Mammary epithelial cell (primary cell): ENCODE measurements around the gene LDOC1.

Experiments
- EZH2 ChIP-seq: IDR thresholded peaks from 2 replicates; pipeline ENCODE4 v1.6.1; 2012; ENCODE audit warnings: low read length, inconsistent platforms, borderline replicate concordance
- TF ChIP-seq, protein P1 (sequence below), 2 donors: IDR thresholded peaks in 1 of 2; conservative IDR thresholded peaks in 1 of 2; 2 replicates each; pipeline ENCODE4 v1.5.1; 2011 to 2012; ENCODE audit warnings: inconsistent platforms in 2 of 2, low read length in 2 of 2, mild to moderate bottlenecking in 2 of 2, control low read depth in 1 of 2, low read depth in 1 of 2; ENCODE audit not compliant: insufficient read depth in 1 of 2; ENCODE audit errors: extremely low read depth in 1 of 2

DNA sequence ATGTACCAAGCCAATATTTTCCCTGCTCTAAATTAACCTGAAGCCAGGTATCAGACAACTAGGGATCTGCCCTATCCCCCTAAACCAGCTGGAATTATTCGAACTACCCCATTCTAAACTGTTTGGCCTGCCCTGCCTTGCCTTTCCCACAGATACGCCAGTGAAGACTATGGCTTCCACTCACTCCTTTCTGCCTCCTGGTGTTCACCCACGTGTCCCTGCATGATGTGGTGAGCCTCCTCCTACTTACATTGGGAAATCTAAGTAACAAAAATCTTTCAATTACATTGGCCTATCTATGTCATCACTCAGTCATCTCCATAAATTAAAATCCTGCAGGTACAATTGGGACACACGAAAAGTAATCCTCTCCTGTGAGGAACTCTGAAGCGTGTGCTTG, 6.1 kb upstream of the LDOC1 start:
- TF ChIP-seq, protein P1, sequence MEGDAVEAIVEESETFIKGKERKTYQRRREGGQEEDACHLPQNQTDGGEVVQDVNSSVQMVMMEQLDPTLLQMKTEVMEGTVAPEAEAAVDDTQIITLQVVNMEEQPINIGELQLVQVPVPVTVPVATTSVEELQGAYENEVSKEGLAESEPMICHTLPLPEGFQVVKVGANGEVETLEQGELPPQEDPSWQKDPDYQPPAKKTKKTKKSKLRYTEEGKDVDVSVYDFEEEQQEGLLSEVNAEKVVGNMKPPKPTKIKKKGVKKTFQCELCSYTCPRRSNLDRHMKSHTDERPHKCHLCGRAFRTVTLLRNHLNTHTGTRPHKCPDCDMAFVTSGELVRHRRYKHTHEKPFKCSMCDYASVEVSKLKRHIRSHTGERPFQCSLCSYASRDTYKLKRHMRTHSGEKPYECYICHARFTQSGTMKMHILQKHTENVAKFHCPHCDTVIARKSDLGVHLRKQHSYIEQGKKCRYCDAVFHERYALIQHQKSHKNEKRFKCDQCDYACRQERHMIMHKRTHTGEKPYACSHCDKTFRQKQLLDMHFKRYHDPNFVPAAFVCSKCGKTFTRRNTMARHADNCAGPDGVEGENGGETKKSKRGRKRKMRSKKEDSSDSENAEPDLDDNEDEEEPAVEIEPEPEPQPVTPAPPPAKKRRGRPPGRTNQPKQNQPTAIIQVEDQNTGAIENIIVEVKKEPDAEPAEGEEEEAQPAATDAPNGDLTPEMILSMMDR (conservative IDR thresholded peaks at IDR 0.05 in 1 of 2, IDR thresholded peaks at IDR 0.05 in 1 of 2; ENCODE audit: extremely low read depth in 1 of 2, insufficient read depth in 1 of 2, low read depth in 1 of 2, low read length in 2 of 2) = no peak
- TF ChIP-seq EZH2 = no peak
